GM10266 (cell line): ENCODE results near the gene KCNAB2.

Experiments
- DNase-seq: peaks from one replicate; pipeline ENCODE4 v3.0.0; 2012; ENCODE audit errors: extremely low spot score
- CTCF ChIP-seq: IDR thresholded peaks from 2 replicates; pipeline ENCODE4 v1.5.1; 2012; ENCODE audit warnings: mild to moderate bottlenecking, low read depth; ENCODE audit not compliant: control insufficient read depth, insufficient read depth; ENCODE audit errors: missing control alignments

The KCNAB2 gene

GRCh38 chr1:6045561-6045960 lies at the start of gene KCNAB2:
KCNAB2 (plus strand) TSS chr1:6045888; CDS start chr1:6051537, 5,649 bp downstream.
- DNase-seq = no peak
- no peak for TF ChIP-seq CTCF

GRCh38 chr1:5996641-5997270 lies 48.9 kb upstream of the KCNAB2 start:
- no peak for TF ChIP-seq CTCF
- DNase-seq = no peak

- no peak for TF ChIP-seq CTCF
- no peak for DNase-seq
Observed at GRCh38 chr1:5997316-5997715, 48.4 kb upstream of the KCNAB2 start.

GRCh38 chr1:5998051-5998905 lies 47.4 kb upstream of the KCNAB2 start:
- TF ChIP-seq CTCF = no peak
- no peak for DNase-seq

GRCh38 chr1:5998906-5999301 lies 46.8 kb upstream of the KCNAB2 start:
- TF ChIP-seq CTCF = no peak
- DNase-seq = no peak

GRCh38 chr1:5999711-6000443 lies 45.8 kb upstream of the KCNAB2 start:
- no peak for TF ChIP-seq CTCF
- DNase-seq = no peak
